HCT116 (cell line): ENCODE measurements around the gene EVI5L. TPM values are rescaled to one million over a fixed set of nuclear protein-coding genes. Genes with fewer than 3 reads are reported as not detected.
"Not testable (repeated sequence)": the region's sequence is repeated elsewhere in the genome, so short reads cannot be mapped to it uniquely, and the experiment has no call there.

ENCODE experiments used
- ATAC-seq: fragments of 200-7000 bp; cut with Tn5 transposase; 2 replicates; pipeline ENCODE4 v1.9.1; 2020; ENCODE audit warnings: mild to moderate bottlenecking, moderate library complexity
- BruUV-seq: library from RNA; stranded (reverse); fragments of 400-500 nt; replicated peaks from 2 replicates; lab custom pipeline; 2021; lab: Mats Ljungman, UMichigan
- CTCF ChIA-PET: fragments of 300-600 bp; sonication (Branson Sonifier 250); formaldehyde crosslinking; loops from one replicate; lab custom pipeline; 2021; ENCODE audit warnings: antibody characterized with exemption; lab: Charles Lee
- POLR2A ChIA-PET: fragments of 300-600, 350-600 bp; sonication (Branson Sonifier 250); formaldehyde crosslinking; loops from one replicate; lab custom pipeline; 2021; ENCODE audit warnings: antibody characterized with exemption; lab: Charles Lee
- RAD21 ChIA-PET, 2 experiments: fragments of 300-600 bp; sonication (Branson Sonifier 250); formaldehyde crosslinking; loops; one replicate each; lab custom pipeline; 2023; ENCODE audit warnings: low total read pairs in 2 of 2; ENCODE audit not compliant: uncharacterized antibody in 2 of 2, unreplicated experiment in 2 of 2, low non-redundant PET in 1 of 2; lab: Charles Lee
- DNase-seq: peaks from one replicate; pipeline ENCODE4 v3.0.0-alpha.2; 2010; ENCODE audit warnings: low read depth, low spot score
- H2AFZ ChIP-seq: fragments of 200-600 bp; shearing (Covaris generic), sonication (generic); 2 replicates; pipeline ENCODE4 v1.6.1; 2017; ENCODE audit warnings: low read depth, mixed run types, mixed read lengths, antibody characterized with exemption, low read length; ENCODE audit not compliant: poor library complexity, severe bottlenecking
- H3K27ac ChIP-seq: 2 replicates; pipeline ENCODE4 v1.5.1; 2012; ENCODE audit warnings: low read depth, low read length
- H3K27me3 ChIP-seq: fragments of 200-600 bp; sonication (generic); 2 replicates; pipeline ENCODE4 v1.6.1; 2016; ENCODE audit warnings: mixed run types, low read length, mixed read lengths; ENCODE audit not compliant: insufficient read depth
- H3K36me3 ChIP-seq, 2 experiments: fragments of 200-500 bp in 1 of 2; fragments of 200-600 bp in 1 of 2; sonication (Bioruptor generic) in 1 of 2; sonication (generic) in 1 of 2; 2 replicates each; pipeline versions ENCODE4 v1.5.1 to v1.6.1; 2014 to 2016; ENCODE audit warnings: low read length in 2 of 2, inconsistent platforms in 1 of 2, mixed read lengths in 1 of 2, mixed run types in 1 of 2; ENCODE audit not compliant: insufficient read depth in 2 of 2, control insufficient read depth in 1 of 2
- H3K4me1 ChIP-seq, 2 experiments: fragments of 200-600 bp in 1 of 2; sonication (generic) in 1 of 2; 2 replicates each; pipeline versions ENCODE4 v1.5.1 to v1.6.1; 2012 to 2017; ENCODE audit warnings: low read length in 2 of 2, inconsistent platforms in 1 of 2, mild to moderate bottlenecking in 1 of 2, mixed read lengths in 1 of 2, mixed run types in 1 of 2, moderate library complexity in 1 of 2; ENCODE audit not compliant: insufficient read depth in 2 of 2, control insufficient read depth in 1 of 2
- H3K4me2 ChIP-seq: fragments of 200-600 bp; sonication (generic); 2 replicates; pipeline ENCODE4 v1.6.1; 2017; ENCODE audit warnings: mixed run types, low read length, mixed read lengths
- H3K4me3 ChIP-seq, 2 experiments: fragments of 200-600 bp in 1 of 2; sonication (generic) in 1 of 2; replicated peaks in 1 of 2; 2 replicates each; pipeline ENCODE4 v1.5.1; 2011 to 2016; ENCODE audit warnings: low read length in 2 of 2, control low read depth in 1 of 2, low read depth in 1 of 2, mild to moderate bottlenecking in 1 of 2, mixed read lengths in 1 of 2, mixed run types in 1 of 2
- H3K79me2 ChIP-seq: fragments of 200-600 bp; sonication (generic); 2 replicates; pipeline ENCODE4 v1.6.1; 2017; ENCODE audit warnings: mild to moderate bottlenecking, mixed run types, low read length, moderate library complexity, mixed read lengths; ENCODE audit not compliant: insufficient read depth
- H3K9ac ChIP-seq: fragments of 200-600 bp; sonication (generic); 2 replicates; pipeline ENCODE4 v1.6.1; 2016; ENCODE audit warnings: low read length, mixed read lengths
- H3K9me2 ChIP-seq: fragments of 200-600 bp; sonication (generic), shearing (Covaris generic); 2 replicates; pipeline ENCODE4 v1.6.1; 2017; ENCODE audit warnings: mixed run types, mild to moderate bottlenecking, moderate library complexity; ENCODE audit not compliant: insufficient read depth
- H3K9me3 ChIP-seq, 2 experiments: fragments of 200-500 bp in 1 of 2; fragments of 200-600 bp in 1 of 2; sonication (Bioruptor generic) in 1 of 2; sonication (generic) in 1 of 2; 2 replicates each; pipeline ENCODE4 v1.6.1; 2014 to 2017; ENCODE audit warnings: low read length in 2 of 2, mixed read lengths in 2 of 2, inconsistent platforms in 1 of 2, low read depth in 1 of 2, mild to moderate bottlenecking in 1 of 2, mixed run types in 1 of 2, moderate library complexity in 1 of 2; ENCODE audit not compliant: control insufficient read depth in 1 of 2, insufficient read depth in 1 of 2
- H4K20me1 ChIP-seq: fragments of 200-600 bp; sonication (generic), shearing (Covaris generic); 2 replicates; pipeline ENCODE4 v1.6.1; 2017; ENCODE audit warnings: mixed run types, mild to moderate bottlenecking, moderate library complexity; ENCODE audit not compliant: insufficient read depth
- CBX3 ChIP-seq: IDR thresholded peaks from 2 replicates; pipeline ENCODE4 v1.6.1; 2012; ENCODE audit warnings: low read depth
- CEBPB ChIP-seq: IDR thresholded peaks from 2 replicates; pipeline ENCODE4 v1.6.1; 2012; ENCODE audit warnings: low read depth
- CTCF ChIP-seq, 3 experiments: fragments of 200-600 bp in 1 of 3; sonication (generic) in 1 of 3; IDR thresholded peaks in 2 of 3; conservative IDR thresholded peaks in 1 of 3; 2 replicates each; pipeline ENCODE4 v1.5.1; 2012 to 2017; ENCODE audit warnings: low read depth in 2 of 3, low read length in 2 of 3, antibody characterized with exemption in 1 of 3, borderline replicate concordance in 1 of 3, control low read depth in 1 of 3, mild to moderate bottlenecking in 1 of 3, mixed read lengths in 1 of 3, mixed run types in 1 of 3, moderate library complexity in 1 of 3; ENCODE audit not compliant: insufficient read depth in 1 of 3
- EGR1 ChIP-seq: IDR thresholded peaks from 2 replicates; pipeline ENCODE4 v1.6.1; 2012; ENCODE audit warnings: low read depth
- ELF1 ChIP-seq: IDR thresholded peaks from 2 replicates; pipeline ENCODE4 v1.6.1; 2012; ENCODE audit warnings: low read depth, borderline replicate concordance
- JUND ChIP-seq: IDR thresholded peaks from 2 replicates; pipeline ENCODE4 v1.6.1; 2012
- MAX ChIP-seq: IDR thresholded peaks from 2 replicates; pipeline ENCODE4 v1.6.1; 2012
- REST ChIP-seq: IDR thresholded peaks from 2 replicates; pipeline ENCODE4 v1.6.1; 2012; ENCODE audit warnings: low read depth
- SIN3A ChIP-seq: IDR thresholded peaks from 2 replicates; pipeline ENCODE4 v1.6.1; 2012; ENCODE audit warnings: low read depth
- SRF ChIP-seq: IDR thresholded peaks from 2 replicates; pipeline ENCODE4 v1.6.1; 2012; ENCODE audit warnings: low read depth
- TCF7L2 ChIP-seq: IDR thresholded peaks from 2 replicates; pipeline ENCODE4 v1.7.0; 2011; ENCODE audit warnings: borderline replicate concordance, inconsistent platforms; ENCODE audit not compliant: insufficient read depth, insufficient read length; ENCODE audit errors: extremely low read depth
- YY1 ChIP-seq: IDR thresholded peaks from 2 replicates; pipeline ENCODE4 v1.6.1; 2011; ENCODE audit warnings: low read length, low read depth, moderate library complexity, mild to moderate bottlenecking; ENCODE audit not compliant: insufficient replicate concordance; ENCODE audit errors: extremely low read depth
- ZFX ChIP-seq: fragments of 450-650 bp; IDR thresholded peaks from 2 replicates; pipeline ENCODE4 v1.6.1; 2017
- ZNF274 ChIP-seq: fragments of 200-500 bp; sonication (Bioruptor generic); IDR thresholded peaks from 2 replicates; pipeline ENCODE4 v1.6.1; 2014; ENCODE audit warnings: mild to moderate bottlenecking, low read depth, low read length, inconsistent platforms
- intact Hi-C: fragments of 100-400 bp; cut with micrococcal nuclease; formaldehyde crosslinking; loops from 2 replicates; pipeline ENCODE4 v1.10.0; 2022
- total RNA-seq: library from RNA; stranded (reverse); gene quantifications from one replicate; pipeline ENCODE4 v1.2.1, GENCODE V29; 2021; ENCODE audit not compliant: unreplicated experiment

Gene EVI5L
- total RNA-seq, 1 experiment from 2014 or later: 15.0 TPM

- TF ChIP-seq JUND: no peak
- TF ChIP-seq TCF7L2: no peak
- no peak for TF ChIP-seq ELF1
- no peak for TF ChIP-seq CEBPB
- TF ChIP-seq YY1: no peak
- TF ChIP-seq CBX3: no peak
- TF ChIP-seq ZFX: no peak
- TF ChIP-seq SIN3A: no peak
- TF ChIP-seq EGR1: no peak
- no peak for TF ChIP-seq ZNF274
- no peak for TF ChIP-seq REST
- no peak for TF ChIP-seq SRF
- TF ChIP-seq MAX: no peak
- TF ChIP-seq CTCF (IDR thresholded peaks at IDR 0.05 in 2 of 3, conservative IDR thresholded peaks at IDR 0.05 in 1 of 3; ENCODE audit: borderline replicate concordance in 1 of 3, insufficient read depth in 1 of 3, low read depth in 2 of 3, low read length in 2 of 3): no peak
- TF ChIP-seq, all 23 proteins: peak for 0
- Histone ChIP-seq H3K4me1 (no peaks in the 10 kb centered on the region), H3K9me2 (no peaks in the 10 kb centered on the region), H3K27me3 (no peaks in the 10 kb centered on the region), H3K9me3 (no peaks in the 10 kb centered on the region), H3K27ac (no peak overlapping the region), H3K79me2 (no peaks in the 10 kb centered on the region), H3K4me2 (no peak overlapping the region), H3K9ac (no peak overlapping the region), H4K20me1 (no peaks in the 10 kb centered on the region), H3K4me3 (no peak overlapping the region), H3K36me3 (no peaks in the 10 kb centered on the region), H2AFZ (no peak overlapping the region)
- ChIA-PET POLR2A (no interaction called here), RAD21 (no interaction called here), CTCF (no interaction called here)
- ATAC-seq (no peak), DNase-seq (no peak)
- no TSS peak for BruUV-seq
- intact Hi-C loops: no loop called here
Measured at GRCh38 chr19:7792281-7792680, 37.7 kb upstream of the EVI5L start.

- H3K9me3 ChIP-seq, H3K9ac ChIP-seq, H4K20me1 ChIP-seq, H3K27ac ChIP-seq, POLR2A ChIA-PET, H3K27me3 ChIP-seq, H3K4me2 ChIP-seq, H3K36me3 ChIP-seq, BruUV-seq, DNase-seq, RAD21 ChIA-PET, H3K4me1 ChIP-seq, intact Hi-C loops, CTCF ChIA-PET, H3K79me2 ChIP-seq, ATAC-seq, H3K9me2 ChIP-seq, H2AFZ ChIP-seq, H3K4me3 ChIP-seq: not testable (repeated sequence)
Measured at GRCh38 chr19:7792701-7793100, 37.3 kb upstream of the EVI5L start.
